Erythroblast (primary cell): ENCODE results near the gene LRFN2.

ENCODE experiments used
- GATA1 ChIP-seq: IDR thresholded peaks from 2 replicates; pipeline ENCODE4 v1.6.1; 2011; ENCODE audit warnings: low read depth, mild to moderate bottlenecking, control low read depth, low read length, moderate library complexity
- POLR2A ChIP-seq: IDR thresholded peaks from 2 replicates; pipeline ENCODE4 v1.6.1; 2011; ENCODE audit warnings: mild to moderate bottlenecking, low read length

- TF ChIP-seq POLR2A: no peak
- no peak for TF ChIP-seq GATA1
These were observed 44.0 kb downstream of the LRFN2 start for GRCh38 chr6:40543146-40543545.
